HG03354 (cell line): ENCODE measurements around the gene TMEM14B.
A peak's percentile ranks its signal among the peaks of the same experiment; 100 is the strongest.
"Not testable (repeated sequence)": the region's sequence is repeated elsewhere in the genome, so short reads cannot be mapped to it uniquely, and the experiment has no call there.

Source experiments
- ATAC-seq: cut with Tn5 transposase; IDR thresholded peaks from one replicate; pipeline ENCODE4 v1.9.1; 2021; ENCODE audit warnings: mild to moderate bottlenecking; ENCODE audit not compliant: unreplicated experiment, poor library complexity, severe bottlenecking

The TMEM14B gene

GRCh38 chr6:10747251-10747972 is at the start of gene TMEM14B:
Gene TMEM14B, plus strand, starts transcription at chr6:10747805. Its CDS starts 1,441 bp downstream, at chr6:10749246.
- peak; percentile 97 for ATAC-seq

- ATAC-seq, result no peak
Measured at GRCh38 chr6:10713962-10714361, 33.6 kb upstream of the TMEM14B start.

DNA sequence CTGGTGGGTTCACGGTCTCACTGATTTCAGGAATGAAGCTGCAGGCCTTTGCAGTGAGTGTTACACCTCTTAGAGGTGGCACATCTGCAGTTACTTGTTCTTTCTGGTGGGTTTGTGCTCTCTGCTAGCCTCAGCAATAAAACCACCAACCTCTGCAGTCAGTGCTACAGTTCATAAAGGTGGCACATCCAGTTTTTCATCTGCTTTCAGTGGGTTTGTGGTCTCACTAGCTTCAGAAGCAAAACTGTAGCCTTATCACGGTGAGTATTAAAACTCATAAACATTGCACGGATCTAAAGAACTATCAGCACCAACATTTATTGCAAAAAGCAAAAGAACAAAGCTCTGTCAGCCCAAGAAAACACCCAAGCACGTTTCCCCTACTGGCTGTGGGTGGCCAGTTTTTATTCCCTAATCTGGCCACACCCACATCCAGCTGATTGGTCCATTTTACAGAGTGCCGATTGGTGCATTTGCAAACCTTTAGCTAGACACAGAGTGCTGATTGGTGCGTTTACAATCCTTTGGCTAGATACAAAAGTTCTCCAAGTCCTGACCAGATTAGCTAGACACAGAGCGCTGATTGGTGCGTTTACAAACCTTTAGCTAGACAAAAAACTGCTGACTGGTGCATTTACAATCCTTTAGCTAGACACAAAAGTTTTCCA is 28.2 kb upstream of the TMEM14B start:
- ATAC-seq, result no peak

GRCh38 chr6:10719964-10720264 is 27.7 kb upstream of the TMEM14B start:
- ATAC-seq, result no peak

- ATAC-seq, result peak; percentile 29
Measured at GRCh38 chr6:10720265-10720959, 27.2 kb upstream of the TMEM14B start.

DNA sequence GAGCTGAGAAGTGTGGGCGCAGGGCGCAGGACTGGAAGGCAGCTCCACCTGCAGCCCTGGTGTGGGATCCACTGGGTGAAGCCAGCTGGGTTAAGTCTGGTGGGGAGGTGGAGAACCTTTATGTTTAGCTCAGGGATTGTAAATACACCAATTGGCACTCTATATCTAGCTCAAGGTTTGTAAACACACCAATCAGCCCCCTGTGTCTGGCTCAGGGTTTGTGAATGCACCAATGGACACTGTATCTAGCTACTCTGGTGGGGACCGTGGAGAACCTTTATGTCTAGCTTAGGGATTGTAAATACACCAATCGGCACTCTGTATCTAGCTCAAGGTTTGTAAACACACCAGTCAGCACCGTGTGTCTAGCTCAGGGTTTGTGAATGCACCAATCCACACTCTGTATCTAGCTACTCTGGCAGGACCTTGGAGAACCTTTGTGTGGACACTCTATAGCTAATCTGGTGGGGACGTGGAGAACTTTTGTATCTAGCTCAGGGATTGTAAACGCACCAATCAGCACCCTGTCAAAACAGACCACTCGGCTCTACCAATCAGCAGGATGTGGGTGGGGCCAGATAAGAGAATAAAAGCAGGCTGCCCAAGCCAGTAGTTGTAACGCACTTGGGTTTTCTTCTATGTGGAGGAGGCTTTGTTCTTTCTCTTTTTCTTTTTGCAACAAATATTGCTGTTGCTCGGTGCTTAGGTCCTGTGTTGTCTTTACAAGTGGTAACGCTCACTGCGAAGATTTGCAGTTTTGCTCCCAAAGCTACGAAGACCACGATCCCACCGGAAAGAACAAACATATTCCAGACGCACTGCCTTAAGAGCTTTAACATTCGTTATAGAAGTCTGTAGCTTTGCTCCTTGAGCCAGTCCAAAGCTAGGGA is 26.4 kb upstream of the TMEM14B start:
- ATAC-seq, result not testable (repeated sequence)

DNA sequence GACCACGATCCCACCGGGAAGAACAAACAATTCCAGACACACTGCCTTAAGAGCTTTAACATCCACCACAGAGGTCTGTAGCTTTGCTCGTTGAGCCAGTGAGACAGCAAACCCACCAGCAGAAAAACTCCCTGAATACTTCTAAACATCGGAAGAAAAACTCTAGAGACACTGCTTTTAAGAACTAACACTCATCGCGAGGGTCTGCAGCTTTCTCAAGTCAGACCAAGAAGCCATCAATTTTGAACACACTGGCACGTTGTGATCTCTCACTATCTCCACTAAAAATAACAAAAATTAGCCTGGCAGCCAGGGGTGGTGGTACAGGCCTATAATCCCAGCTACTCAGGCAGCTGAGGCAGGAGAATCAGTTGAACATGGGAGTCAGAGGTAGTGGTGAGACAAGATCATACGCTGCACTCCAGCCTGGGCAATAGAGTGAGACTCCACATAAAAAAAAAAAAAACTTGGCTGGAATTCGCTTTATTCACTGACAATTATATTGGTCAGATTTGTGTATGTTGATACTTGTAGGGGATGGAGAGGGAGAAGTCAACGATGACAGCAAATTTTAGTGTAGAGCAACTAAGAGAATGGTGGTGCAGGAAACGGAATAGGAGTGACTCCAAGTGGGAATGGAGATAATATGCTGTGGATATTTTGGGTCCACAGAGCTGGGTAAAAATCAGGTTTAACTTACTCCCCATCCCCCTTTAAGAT is 25.6 kb upstream of the TMEM14B start:
- ATAC-seq, result no peak

DNA sequence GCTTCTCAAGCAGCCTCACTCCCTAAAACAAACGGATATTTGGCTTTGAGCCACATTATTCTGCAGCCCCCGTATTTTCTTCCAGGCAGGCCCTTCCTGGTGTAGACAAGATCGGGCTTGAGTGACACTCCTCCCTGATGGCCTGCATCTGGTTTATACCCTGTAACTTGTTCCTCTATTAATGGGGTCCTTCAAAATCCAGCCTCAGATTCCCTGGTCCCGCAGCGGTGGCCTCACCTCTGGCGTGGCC is 25.1 kb upstream of the TMEM14B start:
- ATAC-seq, result no peak

DNA sequence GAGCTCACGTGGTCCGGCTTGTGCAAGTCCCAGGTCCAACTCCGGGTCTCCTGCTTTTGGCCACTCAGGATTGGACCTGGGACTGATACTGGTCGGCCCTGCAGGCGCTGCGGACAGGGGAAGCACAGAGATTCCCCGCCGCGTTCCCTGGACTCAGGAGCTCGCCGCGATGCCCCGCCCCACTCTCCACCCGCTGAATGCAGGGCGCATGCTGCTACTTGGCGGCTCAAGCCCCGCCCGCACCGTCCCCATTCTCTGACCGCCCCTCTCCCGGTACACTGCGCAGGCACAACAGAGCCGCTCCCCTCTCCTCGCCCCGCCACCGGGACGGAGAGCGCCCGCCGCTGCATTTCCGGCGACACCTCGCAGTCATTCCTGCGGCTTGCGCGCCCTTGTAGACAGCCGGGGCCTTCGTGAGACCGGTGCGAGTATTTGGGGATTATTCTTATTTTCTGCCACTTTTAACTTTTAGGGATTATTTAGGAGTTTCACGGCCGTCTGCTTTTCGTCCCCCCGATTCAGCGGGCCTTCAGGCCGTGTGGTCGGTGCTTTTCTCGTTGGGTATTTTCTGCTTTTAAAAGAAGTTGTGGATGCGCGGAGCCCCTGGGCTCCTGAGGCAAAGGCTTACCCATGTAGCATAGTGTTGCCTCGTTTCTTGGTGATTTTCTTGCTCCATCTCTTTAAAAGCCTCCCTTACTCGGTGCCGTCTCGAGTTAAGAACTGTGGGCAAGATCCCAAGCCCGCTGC is 24.6 kb upstream of the TMEM14B start, which contains the start of gene TMEM14C:
Gene TMEM14C, plus strand, starts transcription at position 251 of the 747 bp plus-strand sequence. CDS start 1,544 bp downstream, outside the sequence.
- ATAC-seq, result peak; percentile 96

DNA sequence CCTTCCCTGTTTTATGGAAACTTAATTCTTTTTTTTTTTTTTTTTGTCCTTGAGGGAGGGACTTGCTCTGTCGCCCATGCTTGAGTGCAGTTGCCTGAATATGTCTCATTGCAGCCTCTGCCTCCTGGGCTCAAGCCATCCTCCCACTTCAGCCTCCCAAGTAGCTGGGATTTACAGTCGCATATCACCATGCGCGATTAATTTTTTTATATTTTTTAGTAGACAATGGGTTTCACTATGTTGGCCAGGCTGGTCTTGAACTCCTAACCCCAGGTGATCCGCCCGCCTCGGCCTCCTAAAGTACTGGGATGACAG is 24.1 kb upstream of the TMEM14B start:
- ATAC-seq, result no peak

- no peak for ATAC-seq
Measured at GRCh38 chr6:10725044-10725443, 22.6 kb upstream of the TMEM14B start.

- no peak for ATAC-seq
Measured at GRCh38 chr6:10725716-10726115, 21.9 kb upstream of the TMEM14B start.

DNA sequence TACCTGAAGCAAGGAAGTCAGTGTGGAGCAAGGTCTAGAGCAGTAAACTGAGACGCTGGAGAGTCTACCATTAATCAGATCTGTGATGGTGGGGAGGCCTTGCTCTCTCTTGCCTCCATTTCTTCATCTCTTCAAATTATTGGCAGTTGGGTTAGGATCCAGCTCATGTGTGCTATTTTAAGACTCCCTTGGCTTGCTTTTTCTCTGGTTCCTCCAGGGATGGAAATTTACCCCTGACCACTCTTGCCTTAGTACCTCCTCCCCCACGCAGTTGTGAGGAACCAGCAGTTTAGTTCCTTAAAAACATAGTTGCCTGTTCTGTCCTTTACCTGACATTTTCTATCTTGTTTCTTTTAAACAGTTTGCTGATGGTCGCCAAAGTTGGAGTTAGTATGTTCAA is 17.4 kb upstream of the TMEM14B start:
- no peak for ATAC-seq

DNA sequence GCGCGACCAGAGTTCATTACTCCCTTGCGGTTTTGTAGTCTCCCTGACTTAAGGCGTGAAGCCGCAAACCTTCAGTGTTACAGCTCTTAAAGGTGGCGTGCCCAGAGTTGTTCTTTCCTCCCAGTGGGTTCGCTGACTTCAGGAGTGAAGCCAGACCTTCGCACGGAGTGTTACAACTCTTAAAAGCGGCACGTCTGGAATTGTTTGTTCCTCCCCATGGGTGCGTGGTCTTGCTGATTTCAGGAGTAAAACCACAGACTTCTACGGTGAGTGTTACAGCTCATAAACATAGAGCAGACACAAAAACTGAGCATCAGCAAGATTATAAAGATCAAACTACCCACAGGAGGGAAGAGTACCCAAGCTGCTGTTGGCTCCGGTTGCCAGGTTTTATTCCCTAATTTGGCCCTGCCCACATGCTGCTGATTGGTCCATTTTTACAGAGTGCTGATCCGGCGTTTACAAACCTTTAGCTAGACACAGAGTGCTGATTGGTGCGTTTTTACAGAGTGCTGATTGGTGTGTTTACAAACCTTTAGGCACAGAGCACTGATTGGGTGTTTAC is 14.4 kb upstream of the TMEM14B start:
- ATAC-seq, result no peak

DNA sequence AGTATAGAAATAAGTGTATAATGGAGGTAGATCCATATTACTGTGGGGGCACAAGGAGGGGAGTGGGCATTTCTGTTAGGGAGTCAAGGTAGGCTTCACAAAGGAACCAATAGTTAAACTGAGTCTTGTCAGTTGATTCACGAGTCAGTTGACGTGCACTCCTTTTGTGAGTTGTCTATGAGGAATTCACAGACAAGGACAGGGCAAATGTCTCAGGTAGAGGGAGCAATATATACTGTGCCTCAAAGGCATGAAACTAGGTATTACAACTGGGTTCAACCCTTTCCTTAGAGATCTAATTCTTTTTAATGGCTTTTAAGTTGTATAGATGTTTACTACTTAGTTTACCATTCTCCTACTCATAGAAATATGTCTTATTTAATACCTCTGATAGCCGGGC is 13.7 kb upstream of the TMEM14B start:
- no peak for ATAC-seq

DNA sequence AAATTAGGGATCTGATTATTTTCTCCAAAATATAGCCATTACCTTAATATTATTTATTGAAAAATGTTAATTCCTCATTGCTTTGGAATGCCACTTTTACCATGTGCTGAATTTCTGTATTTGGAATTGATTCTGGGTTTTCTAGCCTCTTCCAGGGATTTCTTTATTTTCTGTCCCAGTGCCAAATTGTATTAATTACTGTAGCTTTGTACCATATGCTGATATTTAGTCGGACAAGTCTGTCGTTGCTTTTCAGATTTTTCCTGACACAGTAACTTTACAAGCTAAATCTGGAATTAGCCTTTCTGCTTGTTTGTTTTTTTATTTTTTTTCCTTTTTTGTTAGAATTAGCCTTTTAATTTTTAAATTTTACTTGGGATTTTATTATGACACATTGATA is 10.9 kb upstream of the TMEM14B start:
- no peak for ATAC-seq

DNA sequence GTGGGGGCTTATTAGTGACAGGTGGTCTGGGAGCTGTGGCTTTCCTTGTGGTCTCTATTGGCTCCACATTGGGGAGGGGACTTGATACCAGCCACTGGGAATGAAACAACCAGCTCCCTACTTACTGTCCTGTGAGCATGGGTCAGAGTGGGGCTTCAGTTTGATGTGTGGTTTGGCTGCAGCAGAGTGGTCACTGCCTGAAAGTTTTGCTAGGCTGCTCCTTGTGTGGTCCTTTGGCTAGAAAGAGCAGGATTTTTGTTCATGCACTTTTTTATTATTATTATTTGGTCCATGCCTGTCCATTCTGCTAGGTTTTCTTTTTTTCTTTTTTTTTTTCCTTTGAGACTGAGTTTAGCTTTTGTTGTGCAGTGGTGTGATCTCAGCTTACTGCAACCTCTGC is 7.5 kb upstream of the TMEM14B start:
- ATAC-seq, result no peak

GRCh38 chr6:10741643-10742042 is 6.0 kb upstream of the TMEM14B start:
- ATAC-seq, result not testable (repeated sequence)

DNA sequence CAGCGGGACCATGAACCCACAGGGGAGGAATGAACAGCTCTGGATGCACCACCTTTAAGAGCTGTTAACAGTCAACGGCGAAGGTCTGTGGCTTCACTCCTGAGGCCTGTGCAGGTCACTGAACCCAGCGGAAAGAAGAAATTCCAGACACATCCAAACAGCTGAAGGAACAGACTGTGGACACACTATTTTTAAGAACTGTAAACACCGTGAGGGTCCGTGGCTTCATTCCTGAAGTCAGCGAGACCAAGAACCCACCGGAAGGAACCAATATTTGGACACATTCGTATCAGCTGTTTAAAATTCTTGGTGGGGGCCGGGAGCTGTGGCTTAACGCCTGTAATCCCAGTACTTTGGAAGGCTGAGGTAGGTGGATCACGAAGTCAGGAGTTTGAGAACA is 5.4 kb upstream of the TMEM14B start:
- ATAC-seq, result no peak
